ENCODE data around the gene TNRC6C.
"Not testable (repeated sequence)": the region's sequence is repeated elsewhere in the genome, so short reads cannot be mapped to it uniquely, and the experiment has no call there.

Gene TNRC6C

GRCh38 chr17:77965352-77965751, 6.8 kb downstream of the TNRC6C start:
- DNase-seq (ENCODE audit: low read depth) = no peak
- no peak overlapping the region for H3K4me3 ChIP-seq (ENCODE audit: low read depth, low read length)
- TF ChIP-seq MYC (IDR thresholded peaks at IDR 0.05; ENCODE audit: low read depth, low read length) (no peak), MAX (IDR thresholded peaks at IDR 0.05; ENCODE audit: low read depth, low read length) (no peak), POLR2A (IDR thresholded peaks at IDR 0.05; ENCODE audit: extremely low read depth, insufficient read length) (no peak), CTCF (IDR thresholded peaks at IDR 0.05; ENCODE audit: low read depth, low read length) (no peak)

GRCh38 chr17:77966476-77966875, 8.0 kb downstream of the TNRC6C start:
- DNase-seq (ENCODE audit: low read depth) = no peak
- H3K4me3 ChIP-seq (ENCODE audit: low read depth, low read length) = no peak overlapping the region
- no peak for TF ChIP-seq CTCF (IDR thresholded peaks at IDR 0.05; ENCODE audit: low read depth, low read length)
- TF ChIP-seq MAX (IDR thresholded peaks at IDR 0.05; ENCODE audit: low read depth, low read length) = no peak
- TF ChIP-seq POLR2A (IDR thresholded peaks at IDR 0.05; ENCODE audit: extremely low read depth, insufficient read length) = no peak

GRCh38 chr17:77968788-77969187, 10.3 kb downstream of the TNRC6C start:
- no peak for TF ChIP-seq MAX (IDR thresholded peaks at IDR 0.05; ENCODE audit: low read depth, low read length)
- TF ChIP-seq MYC (IDR thresholded peaks at IDR 0.05; ENCODE audit: low read depth, low read length) = no peak
- TF ChIP-seq CTCF (IDR thresholded peaks at IDR 0.05; ENCODE audit: low read depth, low read length) = no peak
- TF ChIP-seq POLR2A (IDR thresholded peaks at IDR 0.05; ENCODE audit: extremely low read depth, insufficient read length) = no peak
- no peak for DNase-seq (ENCODE audit: low read depth)
- no peak overlapping the region for H3K4me3 ChIP-seq (ENCODE audit: low read depth, low read length)

GRCh38 chr17:77972271-77972670, 13.8 kb downstream of the TNRC6C start:
- not testable (repeated sequence) for H3K4me3 ChIP-seq (ENCODE audit: low read depth, low read length); DNase-seq (ENCODE audit: low read depth)

GRCh38 chr17:77973953-77974352, 15.4 kb downstream of the TNRC6C start:
- H3K4me3 ChIP-seq (ENCODE audit: low read depth, low read length) = no peak overlapping the region
- TF ChIP-seq MAX (IDR thresholded peaks at IDR 0.05; ENCODE audit: low read depth, low read length) (no peak), CTCF (IDR thresholded peaks at IDR 0.05; ENCODE audit: low read depth, low read length) (no peak), MYC (IDR thresholded peaks at IDR 0.05; ENCODE audit: low read depth, low read length) (no peak), POLR2A (IDR thresholded peaks at IDR 0.05; ENCODE audit: extremely low read depth, insufficient read length) (no peak)
- no peak for DNase-seq (ENCODE audit: low read depth)

GRCh38 chr17:77974396-77974795, 15.9 kb downstream of the TNRC6C start:
- no peak for TF ChIP-seq MYC (IDR thresholded peaks at IDR 0.05; ENCODE audit: low read depth, low read length)
- no peak for TF ChIP-seq POLR2A (IDR thresholded peaks at IDR 0.05; ENCODE audit: extremely low read depth, insufficient read length)
- no peak for TF ChIP-seq CTCF (IDR thresholded peaks at IDR 0.05; ENCODE audit: low read depth, low read length)
- TF ChIP-seq MAX (IDR thresholded peaks at IDR 0.05; ENCODE audit: low read depth, low read length) = no peak
- DNase-seq (ENCODE audit: low read depth) = no peak
- no peak overlapping the region for H3K4me3 ChIP-seq (ENCODE audit: low read depth, low read length)

- not testable (repeated sequence) for H3K4me3 ChIP-seq (ENCODE audit: low read depth, low read length); DNase-seq (ENCODE audit: low read depth)
These were observed 23.9 kb downstream of the TNRC6C start for GRCh38 chr17:77982430-77982829.

All from NB4 (cell line).